GM12864 (cell line): Measurements from ENCODE around the gene UBE3B.

Experiments used
- DNase-seq: peaks from one replicate; pipeline ENCODE4 v3.0.0-alpha.2; 2011; ENCODE audit warnings: low read depth
- H3K4me3 ChIP-seq: 2 replicates; pipeline ENCODE4 v1.5.1; 2011; ENCODE audit warnings: mild to moderate bottlenecking, low read depth, low read length, control low read depth
- TF ChIP-seq, protein P1 (sequence below): IDR thresholded peaks from 2 replicates; pipeline ENCODE4 v1.5.1; 2011; ENCODE audit warnings: low read depth, mild to moderate bottlenecking, moderate library complexity, low read length, control low read depth, inconsistent platforms; ENCODE audit errors: missing control alignments

Gene UBE3B

DNA sequence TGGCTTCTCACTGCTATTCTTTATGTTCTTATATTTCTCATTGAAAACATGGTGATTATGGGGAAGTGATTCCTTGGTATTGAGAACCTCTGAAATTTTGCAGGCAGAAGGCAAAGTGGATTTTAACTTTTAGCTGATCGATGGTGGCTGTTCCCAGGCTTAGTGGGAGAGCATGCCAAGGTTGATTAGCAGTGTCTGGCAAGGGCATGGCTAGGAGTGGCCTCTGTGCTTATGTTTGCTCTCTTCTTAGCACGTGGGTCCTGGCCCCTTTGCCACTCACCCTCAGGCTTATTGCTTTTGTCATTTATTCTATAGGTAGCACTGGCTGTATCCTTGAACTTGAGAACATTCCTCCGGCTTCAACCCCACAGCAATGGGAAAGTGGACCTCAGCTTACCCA, 98.2 kb downstream of the UBE3B start:
- TF ChIP-seq, protein P1, sequence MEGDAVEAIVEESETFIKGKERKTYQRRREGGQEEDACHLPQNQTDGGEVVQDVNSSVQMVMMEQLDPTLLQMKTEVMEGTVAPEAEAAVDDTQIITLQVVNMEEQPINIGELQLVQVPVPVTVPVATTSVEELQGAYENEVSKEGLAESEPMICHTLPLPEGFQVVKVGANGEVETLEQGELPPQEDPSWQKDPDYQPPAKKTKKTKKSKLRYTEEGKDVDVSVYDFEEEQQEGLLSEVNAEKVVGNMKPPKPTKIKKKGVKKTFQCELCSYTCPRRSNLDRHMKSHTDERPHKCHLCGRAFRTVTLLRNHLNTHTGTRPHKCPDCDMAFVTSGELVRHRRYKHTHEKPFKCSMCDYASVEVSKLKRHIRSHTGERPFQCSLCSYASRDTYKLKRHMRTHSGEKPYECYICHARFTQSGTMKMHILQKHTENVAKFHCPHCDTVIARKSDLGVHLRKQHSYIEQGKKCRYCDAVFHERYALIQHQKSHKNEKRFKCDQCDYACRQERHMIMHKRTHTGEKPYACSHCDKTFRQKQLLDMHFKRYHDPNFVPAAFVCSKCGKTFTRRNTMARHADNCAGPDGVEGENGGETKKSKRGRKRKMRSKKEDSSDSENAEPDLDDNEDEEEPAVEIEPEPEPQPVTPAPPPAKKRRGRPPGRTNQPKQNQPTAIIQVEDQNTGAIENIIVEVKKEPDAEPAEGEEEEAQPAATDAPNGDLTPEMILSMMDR: no peak
- no peak overlapping the region for H3K4me3 ChIP-seq
- DNase-seq: no peak

- H3K4me3 ChIP-seq: no peak overlapping the region
- DNase-seq: no peak
- TF ChIP-seq, protein P1: no peak
Measured at GRCh38 chr12:109577311-109577710, 99.9 kb downstream of the UBE3B start.

- H3K4me3 ChIP-seq: no peak overlapping the region
- DNase-seq: no peak
- TF ChIP-seq, protein P1: no peak
Measured at GRCh38 chr12:109578330-109578927, 101.0 kb downstream of the UBE3B start.

- H3K4me3 ChIP-seq: no peak overlapping the region
- TF ChIP-seq, protein P1: no peak
Measured at GRCh38 chr12:109579639-109580038, 102.2 kb downstream of the UBE3B start.

DNA sequence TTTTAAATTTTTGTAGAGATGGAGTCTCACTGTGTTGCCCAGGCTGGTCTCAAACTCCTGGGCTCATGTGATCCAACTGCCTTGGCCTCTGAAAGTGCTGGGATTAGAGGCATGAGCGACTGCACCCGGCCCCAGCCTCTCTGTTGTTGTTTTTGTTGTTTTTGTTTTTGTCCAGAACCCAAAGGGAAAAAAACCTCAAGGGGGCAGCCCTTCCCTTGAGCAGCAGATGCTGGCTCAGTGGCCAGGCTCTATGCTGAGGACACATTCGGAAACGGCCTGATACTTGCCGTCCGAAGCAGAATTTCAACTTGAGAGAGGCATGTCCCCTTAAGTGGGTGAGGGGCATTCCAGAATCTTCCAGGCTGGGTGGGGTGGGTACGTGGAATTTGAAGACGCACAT, 102.8 kb downstream of the UBE3B start:
- H3K4me3 ChIP-seq: no peak overlapping the region
- TF ChIP-seq, protein P1: no peak
- DNase-seq: no peak

More at GRCh38 chr12:109579639-109580038, 102.2 kb downstream of the UBE3B start:
- no peak for DNase-seq

DNA sequence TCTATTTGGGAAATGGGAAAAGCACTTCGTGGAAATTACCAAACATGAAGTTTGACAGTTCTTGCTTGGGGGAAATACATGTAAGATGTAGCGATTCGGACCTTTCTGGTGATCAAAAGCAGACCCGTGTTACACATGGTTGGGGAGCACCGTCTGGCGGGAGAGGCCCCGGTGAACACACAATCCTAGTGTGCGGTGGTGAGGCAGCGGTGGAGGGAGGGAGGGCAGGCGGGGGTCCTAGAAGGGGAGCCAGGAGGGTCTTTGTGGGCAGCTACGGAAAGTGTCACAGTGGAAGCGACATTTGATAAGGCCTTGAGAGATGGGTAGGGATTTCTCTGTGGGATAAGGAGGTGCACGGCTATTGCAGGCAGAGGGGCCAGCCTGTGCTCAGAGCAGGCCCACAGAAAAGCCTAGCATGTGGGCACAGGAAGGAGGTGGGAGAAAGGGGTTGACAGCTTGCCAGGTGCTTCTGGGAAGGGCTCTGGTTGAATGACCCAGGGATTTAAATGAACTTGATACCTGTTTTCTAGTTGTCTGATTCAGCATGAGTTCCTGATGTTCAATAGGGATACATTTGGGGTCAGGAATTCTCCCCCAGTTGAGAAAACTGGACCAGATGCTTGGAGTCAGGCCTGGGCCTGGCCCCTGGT, 103.4 kb downstream of the UBE3B start:
- no peak overlapping the region for H3K4me3 ChIP-seq
- TF ChIP-seq, protein P1: no peak
- DNase-seq: no peak

- H3K4me3 ChIP-seq: no peak overlapping the region
- DNase-seq: no peak
- TF ChIP-seq, protein P1: no peak
Measured at GRCh38 chr12:109581334-109581691, 103.9 kb downstream of the UBE3B start.
